ENCODE results near the gene ENPP3. TPM values are rescaled to one million over a fixed set of nuclear protein-coding genes. Genes with fewer than 3 reads are reported as not detected.

The ENPP3 gene
- total RNA-seq, 1 experiment from 2014 or later, result 0.15 TPM

- H3K36me3 Mint-ChIP-seq (ENCODE audit: insufficient read depth in 1 of 3, low read depth in 3 of 3), result no peaks in the 10 kb centered on the region
- Histone ChIP-seq H2BK120ac (ENCODE audit: low read depth, low read length, poor library complexity, severe bottlenecking) (no peak overlapping the region), H3K79me1 (ENCODE audit: insufficient read depth, low read depth, low read length, poor library complexity, severe bottlenecking) (no peaks in the 10 kb centered on the region), H2BK15ac (ENCODE audit: low read depth, low read length) (no peak overlapping the region), H4K91ac (ENCODE audit: insufficient read length, low read depth, low read length) (no peak overlapping the region), H3K9me3 (ENCODE audit: control insufficient read depth, low read depth, low read length) (no peaks in the 10 kb centered on the region), H2AFZ (ENCODE audit: low read length) (no peak overlapping the region), H3K23me2 (ENCODE audit: insufficient read length, low read depth, low read length, poor library complexity, severe bottlenecking) (no peaks in the 10 kb centered on the region), H4K20me1 (ENCODE audit: control insufficient read depth, insufficient read depth, insufficient read length) (no peaks in the 10 kb centered on the region), H4K5ac (ENCODE audit: insufficient read length, low read depth, low read length) (no peak overlapping the region), H2BK5ac (ENCODE audit: insufficient read length, low read length) (no peak overlapping the region), H3K23ac (ENCODE audit: insufficient read length, low read depth, low read length) (no peak overlapping the region), H3K4ac (ENCODE audit: low read depth, low read length) (no peak overlapping the region), H3K27ac (ENCODE audit: insufficient read length, low read depth, low read length) (no peak overlapping the region), H3K18ac (ENCODE audit: insufficient read length, low read depth, low read length) (no peak overlapping the region), H3K9ac (ENCODE audit: extremely low read depth, insufficient read length, low read length) (no peak overlapping the region), H4K8ac (replicated peaks; ENCODE audit: insufficient read length, low read depth, low read length) (no peak overlapping the region), H3K4me2 (ENCODE audit: insufficient read depth, insufficient read length, low read length) (no peak overlapping the region), H3T11ph (ENCODE audit: low read length) (no peak overlapping the region), H2AK5ac (ENCODE audit: insufficient read length, low read length) (no peak overlapping the region), H2BK20ac (ENCODE audit: low read depth, low read length, poor library complexity, severe bottlenecking) (no peak overlapping the region), H3K4me1 (ENCODE audit: insufficient read depth, low read length) (no peaks in the 10 kb centered on the region), H3K14ac (ENCODE audit: insufficient read depth, low read length) (no peak overlapping the region), H2BK12ac (ENCODE audit: insufficient read length, low read depth, low read length) (no peak overlapping the region), H3K56ac (ENCODE audit: insufficient read length, low read depth, low read length) (no peak overlapping the region), H3K27me3 (ENCODE audit: insufficient read depth, low read length) (no peaks in the 10 kb centered on the region), H3K79me2 (ENCODE audit: insufficient read depth, low read length) (no peaks in the 10 kb centered on the region)
- no peak overlapping the region for H3K27ac Mint-ChIP-seq
- no peaks in the 10 kb centered on the region for H3K9me3 Mint-ChIP-seq
- H3K4me3 Mint-ChIP-seq, result no peak overlapping the region
- no peak for TF ChIP-seq CTCF (conservative IDR thresholded peaks at IDR 0.05)
- H3K4me1 Mint-ChIP-seq, result no peaks in the 10 kb centered on the region
- H3K27me3 Mint-ChIP-seq (ENCODE audit: low read depth), result peaks cover 6% of the 10 kb centered on the region
- DNase-seq, result no peak
Measured at GRCh38 chr6:131651782-131652181, 14.7 kb downstream of the ENPP3 start.

All from H9 (cell line).